ENCODE results near the gene PFDN5.
"Not testable (repeated sequence)": the region's sequence is repeated elsewhere in the genome, so short reads cannot be mapped to it uniquely, and the experiment has no call there.

The PFDN5 gene

DNA sequence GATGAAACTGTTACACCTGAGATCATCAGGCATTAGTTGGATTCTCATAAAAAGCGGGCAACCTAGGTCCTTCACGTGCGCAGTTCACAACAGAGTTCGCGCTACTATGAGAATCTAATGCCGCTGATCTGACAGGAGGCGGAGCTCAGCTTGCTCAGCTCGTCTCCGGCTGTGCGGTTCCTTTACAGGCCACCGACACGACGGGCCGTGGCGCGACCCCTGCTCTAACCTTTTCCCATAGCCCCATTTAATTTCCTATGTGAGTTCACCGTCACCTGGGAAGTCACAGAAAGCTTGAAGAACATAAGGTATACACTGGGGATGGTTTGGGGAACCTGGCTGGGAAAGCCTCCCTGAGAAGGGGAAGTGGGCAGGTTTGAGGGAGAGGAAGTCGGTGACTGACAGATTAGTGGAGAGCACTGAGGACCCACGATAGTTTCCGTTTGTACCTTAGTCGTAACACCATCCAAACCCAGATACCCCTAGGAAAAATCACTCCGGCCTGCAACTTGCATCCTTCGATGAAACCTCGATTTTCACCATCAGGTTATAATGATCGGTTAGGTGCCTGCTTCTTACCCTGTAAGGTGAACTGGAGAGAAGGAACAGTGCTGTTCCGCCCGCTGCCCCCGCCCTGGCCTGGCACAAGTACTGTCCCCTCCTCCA, 28.9 kb downstream of the PFDN5 start:
- Histone ChIP-seq H3K9me3 (ENCODE audit: control insufficient read depth, low read length) (no peaks in the 10 kb centered on the region), H3K4me1 (ENCODE audit: control insufficient read depth, insufficient read depth, low read length) (peaks cover 34% of the 10 kb centered on the region), H3K9ac (ENCODE audit: low read length) (peak overlapping the region; percentile 67), H3K4me3 (ENCODE audit: low read length) (peak overlapping the region; percentile 27), H3K36me3 (ENCODE audit: control insufficient read depth, insufficient read depth, low read length) (no peaks in the 10 kb centered on the region), H3K27me3 (ENCODE audit: control insufficient read depth, insufficient read depth, low read length) (peaks cover 11% of the 10 kb centered on the region)

DNA sequence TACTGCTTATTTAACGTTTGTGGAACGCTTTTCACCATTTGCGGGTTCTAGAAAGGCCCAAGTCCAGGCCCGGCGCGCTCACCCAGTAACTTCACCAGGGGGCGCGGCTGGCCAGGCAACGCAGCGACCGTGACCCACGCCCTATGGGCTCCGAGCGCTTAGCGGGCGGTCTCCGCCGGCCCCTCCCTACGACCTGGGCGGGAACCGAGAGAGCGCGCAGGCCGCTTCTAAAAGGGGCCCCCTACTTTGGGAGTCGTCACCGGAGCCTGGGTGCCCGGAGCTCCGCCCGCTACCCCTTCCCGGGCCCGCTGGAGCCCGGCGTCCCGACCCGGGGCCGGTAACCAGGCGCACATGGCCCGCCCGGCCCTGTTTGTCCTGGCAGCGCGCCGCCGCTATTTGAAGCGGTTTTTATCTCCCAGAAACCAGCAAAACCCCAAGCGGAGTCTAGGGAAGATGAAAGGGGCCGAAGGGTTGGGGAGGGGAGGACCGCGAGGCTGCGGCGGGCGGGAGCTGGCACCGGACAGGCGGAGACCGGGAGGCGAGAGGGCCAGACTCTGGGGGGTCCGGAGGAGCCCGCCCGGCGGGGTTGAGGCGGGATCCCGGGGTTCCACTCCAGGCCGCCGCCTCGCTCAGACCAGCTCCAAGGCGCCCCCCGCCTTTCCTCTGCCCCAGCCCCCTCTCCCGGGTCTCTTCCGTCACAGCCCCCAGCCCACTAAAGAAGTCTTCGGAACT, 29.6 kb downstream of the PFDN5 start:
- Histone ChIP-seq H3K36me3 (ENCODE audit: control insufficient read depth, insufficient read depth, low read length) (no peaks in the 10 kb centered on the region), H3K4me1 (ENCODE audit: control insufficient read depth, insufficient read depth, low read length) (peaks cover 34% of the 10 kb centered on the region), H3K9ac (ENCODE audit: low read length) (peak overlapping the region; percentile 67), H3K9me3 (ENCODE audit: control insufficient read depth, low read length) (no peaks in the 10 kb centered on the region), H3K4me3 (ENCODE audit: low read length) (peak overlapping the region; percentile 27), H3K27me3 (ENCODE audit: control insufficient read depth, insufficient read depth, low read length) (peaks cover 11% of the 10 kb centered on the region)

DNA sequence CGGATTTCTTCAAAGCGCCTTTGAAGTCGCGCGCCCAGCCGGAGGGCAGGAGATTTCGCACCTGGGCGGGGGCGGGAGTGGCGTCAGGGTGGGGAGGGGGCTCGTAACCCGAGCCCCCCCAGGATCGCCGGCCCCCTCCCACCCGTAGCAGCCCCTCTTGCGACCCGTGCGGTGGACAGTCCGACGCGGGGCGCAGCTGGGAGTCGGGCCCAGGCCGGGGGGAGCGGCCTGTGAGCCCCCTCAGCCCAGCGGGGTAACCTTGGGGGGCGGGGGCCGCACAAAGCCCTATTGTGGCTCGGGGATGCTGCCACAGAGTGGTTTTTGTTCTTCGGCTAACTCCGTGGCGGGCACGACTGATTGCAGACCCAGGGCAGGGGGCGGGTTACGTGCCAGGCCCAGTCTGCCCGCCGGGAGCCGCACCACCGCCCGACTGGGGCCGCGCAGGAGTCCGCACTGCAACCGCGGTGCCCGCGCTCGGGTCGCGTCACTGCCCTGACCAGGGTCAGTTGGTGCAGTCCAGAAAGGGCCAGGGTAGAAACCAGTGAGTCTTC, 30.2 kb downstream of the PFDN5 start:
- no peaks in the 10 kb centered on the region for H3K9me3 ChIP-seq (ENCODE audit: control insufficient read depth, low read length)
- peak overlapping the region; percentile 67 for H3K9ac ChIP-seq (ENCODE audit: low read length)

DNA sequence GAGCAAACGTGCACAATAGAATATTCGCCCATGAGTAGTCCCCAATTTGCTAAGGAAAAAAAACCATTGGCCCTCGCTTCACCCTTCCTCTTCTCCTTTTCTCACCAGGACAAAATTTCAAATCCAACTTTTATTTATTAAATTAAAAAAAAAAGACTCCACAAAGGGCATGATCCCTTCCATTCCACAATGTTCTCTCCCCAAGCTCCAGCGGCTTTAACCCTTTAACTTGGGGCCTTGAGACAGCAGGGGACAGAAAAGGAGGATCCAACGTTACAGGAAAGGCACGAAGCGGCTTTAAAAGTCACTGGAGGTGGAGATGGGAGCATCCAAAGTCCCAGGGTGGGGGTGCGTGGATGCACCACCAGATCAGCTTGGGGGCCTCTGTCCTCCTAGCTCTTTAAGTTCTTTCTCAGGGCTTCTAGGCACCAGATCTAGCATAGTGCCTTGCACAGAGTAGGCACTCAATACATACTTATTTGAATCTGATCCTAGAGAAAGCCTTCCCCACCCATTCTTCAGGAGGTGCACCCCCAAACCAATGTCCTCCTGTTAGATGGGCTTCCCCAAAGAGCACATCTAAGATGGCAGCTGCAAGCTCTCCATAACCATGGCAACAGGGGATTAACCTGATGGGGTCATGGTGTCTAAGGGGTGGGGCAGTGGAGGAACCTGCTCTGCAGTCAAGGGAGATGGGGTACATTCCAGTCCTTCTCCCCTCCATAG, 31.3 kb downstream of the PFDN5 start:
- Histone ChIP-seq H3K27me3 (ENCODE audit: control insufficient read depth, insufficient read depth, low read length) (peaks cover 11% of the 10 kb centered on the region), H3K36me3 (ENCODE audit: control insufficient read depth, insufficient read depth, low read length) (no peaks in the 10 kb centered on the region), H3K9me3 (ENCODE audit: control insufficient read depth, low read length) (no peaks in the 10 kb centered on the region), H3K9ac (ENCODE audit: low read length) (no peak overlapping the region), H3K4me3 (ENCODE audit: low read length) (no peak overlapping the region), H3K4me1 (ENCODE audit: control insufficient read depth, insufficient read depth, low read length) (peaks cover 23% of the 10 kb centered on the region)

More for the DNA sequence above, 30.2 kb downstream of the PFDN5 start:
- H3K27me3 ChIP-seq (ENCODE audit: control insufficient read depth, insufficient read depth, low read length): peaks cover 11% of the 10 kb centered on the region
- H3K4me1 ChIP-seq (ENCODE audit: control insufficient read depth, insufficient read depth, low read length): peaks cover 27% of the 10 kb centered on the region
- no peaks in the 10 kb centered on the region for H3K36me3 ChIP-seq (ENCODE audit: control insufficient read depth, insufficient read depth, low read length)
- peak overlapping the region; percentile 27 for H3K4me3 ChIP-seq (ENCODE audit: low read length)

DNA sequence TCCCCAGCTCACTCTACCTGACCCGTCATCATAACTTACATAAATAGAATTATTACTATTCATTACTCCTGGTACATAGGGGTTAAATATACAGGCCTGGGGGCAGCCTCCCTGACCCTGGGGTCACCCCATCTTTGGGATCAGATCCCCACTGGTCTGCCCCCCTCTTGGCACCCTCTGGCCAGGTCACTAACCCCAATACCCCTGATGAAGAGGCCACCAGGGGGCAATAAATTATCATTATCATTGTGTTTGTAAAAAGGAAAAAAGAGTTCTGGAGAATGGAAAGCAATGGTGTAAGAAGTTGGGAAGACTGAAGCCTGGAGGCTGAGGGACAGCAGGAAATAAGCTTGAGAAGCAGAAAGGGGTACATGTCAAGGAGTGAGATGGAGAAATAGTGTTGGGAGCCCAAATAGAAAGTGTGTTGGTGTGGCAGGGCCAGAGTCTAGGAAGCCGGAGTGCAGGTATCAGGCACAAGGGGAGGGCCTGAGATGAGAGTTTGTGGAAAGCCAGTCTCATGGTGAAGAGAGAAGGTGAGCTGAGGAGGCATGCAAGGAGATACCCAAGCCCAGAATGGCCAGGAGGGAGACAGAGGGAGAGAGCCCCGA, 32.2 kb downstream of the PFDN5 start:
- no peaks in the 10 kb centered on the region for H3K9me3 ChIP-seq (ENCODE audit: control insufficient read depth, low read length)
- H3K36me3 ChIP-seq (ENCODE audit: control insufficient read depth, insufficient read depth, low read length): no peaks in the 10 kb centered on the region
- peaks cover 11% of the 10 kb centered on the region for H3K27me3 ChIP-seq (ENCODE audit: control insufficient read depth, insufficient read depth, low read length)
- peaks cover 18% of the 10 kb centered on the region for H3K4me1 ChIP-seq (ENCODE audit: control insufficient read depth, insufficient read depth, low read length)
- no peak overlapping the region for H3K9ac ChIP-seq (ENCODE audit: low read length)
- H3K4me3 ChIP-seq (ENCODE audit: low read length): no peak overlapping the region

DNA sequence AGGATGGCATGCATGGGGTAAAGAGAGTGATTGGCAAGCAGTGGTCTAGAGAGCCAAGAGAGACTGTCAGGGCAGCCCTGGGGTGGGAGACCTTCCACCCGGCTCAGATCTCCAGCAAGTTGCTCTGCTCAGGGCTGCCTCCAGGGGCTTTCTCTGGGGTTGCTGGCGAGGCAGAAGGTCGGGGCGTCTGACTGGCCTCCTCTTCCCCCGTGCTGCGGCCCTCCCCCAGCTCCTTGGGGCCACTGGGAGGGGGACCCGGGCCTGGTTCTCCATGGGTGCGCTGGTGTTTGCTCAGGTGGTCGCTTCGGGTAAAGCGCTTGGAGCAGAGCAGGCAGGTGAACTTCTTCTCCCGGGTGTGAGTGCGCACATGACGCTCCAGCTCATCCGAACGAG, 32.7 kb downstream of the PFDN5 start:
- Histone ChIP-seq H3K4me3 (ENCODE audit: low read length) (no peak overlapping the region), H3K36me3 (ENCODE audit: control insufficient read depth, insufficient read depth, low read length) (no peaks in the 10 kb centered on the region), H3K9me3 (ENCODE audit: control insufficient read depth, low read length) (no peaks in the 10 kb centered on the region), H3K4me1 (ENCODE audit: control insufficient read depth, insufficient read depth, low read length) (peaks cover 18% of the 10 kb centered on the region), H3K27me3 (ENCODE audit: control insufficient read depth, insufficient read depth, low read length) (peaks cover 15% of the 10 kb centered on the region), H3K9ac (ENCODE audit: low read length) (no peak overlapping the region)

DNA sequence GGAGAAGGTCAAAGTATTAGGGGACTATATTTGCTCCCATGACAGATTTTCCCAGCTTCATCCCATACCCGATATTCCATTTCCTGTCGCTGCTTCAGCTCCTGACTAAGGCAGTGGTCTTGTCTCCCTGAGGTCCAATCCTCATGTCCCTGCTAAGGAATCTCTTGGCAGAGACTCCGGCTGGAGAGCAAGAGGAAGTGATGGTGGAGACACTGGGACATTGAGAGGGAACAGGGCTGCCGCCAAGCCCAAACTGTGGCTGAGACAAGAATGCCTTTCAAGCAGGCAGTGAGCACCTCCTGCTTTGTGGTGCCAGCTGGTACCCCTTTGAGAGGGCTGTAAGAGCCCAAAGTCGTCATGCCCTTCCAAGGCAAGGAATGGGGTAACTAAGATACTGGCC, 35.3 kb downstream of the PFDN5 start:
- Histone ChIP-seq H3K4me1 (ENCODE audit: control insufficient read depth, insufficient read depth, low read length) (peaks cover 6% of the 10 kb centered on the region), H3K4me3 (ENCODE audit: low read length) (no peak overlapping the region), H3K27me3 (ENCODE audit: control insufficient read depth, insufficient read depth, low read length) (peaks cover 20% of the 10 kb centered on the region)

DNA sequence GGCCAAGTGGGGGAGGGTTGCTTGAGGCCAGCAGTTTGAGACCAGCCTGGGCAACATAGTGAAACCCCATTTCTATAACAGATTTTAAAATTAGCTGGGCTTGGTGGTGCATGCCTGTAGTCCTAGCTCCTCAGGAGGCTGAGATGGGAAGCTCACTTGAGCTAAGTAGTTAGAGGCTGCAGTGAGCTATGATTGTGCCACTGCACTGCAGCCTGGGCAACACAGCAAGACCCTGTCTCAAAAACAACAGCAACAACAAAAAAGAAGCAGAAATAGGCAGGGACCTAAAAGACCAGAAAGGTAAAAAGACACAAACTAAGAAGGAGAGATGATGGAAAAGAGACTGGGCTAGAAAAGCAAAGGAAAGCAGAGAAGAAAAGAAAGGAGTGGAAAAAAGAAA, 37.0 kb downstream of the PFDN5 start:
- not testable (repeated sequence) for H3K4me3 ChIP-seq (ENCODE audit: low read length); H3K4me1 ChIP-seq (ENCODE audit: control insufficient read depth, insufficient read depth, low read length); H3K9me3 ChIP-seq (ENCODE audit: control insufficient read depth, low read length); H3K9ac ChIP-seq (ENCODE audit: low read length); H3K36me3 ChIP-seq (ENCODE audit: control insufficient read depth, insufficient read depth, low read length)
- H3K27me3 ChIP-seq (ENCODE audit: control insufficient read depth, insufficient read depth, low read length): peaks cover 21% of the 10 kb centered on the region

More for the DNA sequence above, 35.3 kb downstream of the PFDN5 start:
- no peaks in the 10 kb centered on the region for H3K9me3 ChIP-seq (ENCODE audit: control insufficient read depth, low read length)
- H3K9ac ChIP-seq (ENCODE audit: low read length): no peak overlapping the region
- H3K36me3 ChIP-seq (ENCODE audit: control insufficient read depth, insufficient read depth, low read length): no peaks in the 10 kb centered on the region

DNA sequence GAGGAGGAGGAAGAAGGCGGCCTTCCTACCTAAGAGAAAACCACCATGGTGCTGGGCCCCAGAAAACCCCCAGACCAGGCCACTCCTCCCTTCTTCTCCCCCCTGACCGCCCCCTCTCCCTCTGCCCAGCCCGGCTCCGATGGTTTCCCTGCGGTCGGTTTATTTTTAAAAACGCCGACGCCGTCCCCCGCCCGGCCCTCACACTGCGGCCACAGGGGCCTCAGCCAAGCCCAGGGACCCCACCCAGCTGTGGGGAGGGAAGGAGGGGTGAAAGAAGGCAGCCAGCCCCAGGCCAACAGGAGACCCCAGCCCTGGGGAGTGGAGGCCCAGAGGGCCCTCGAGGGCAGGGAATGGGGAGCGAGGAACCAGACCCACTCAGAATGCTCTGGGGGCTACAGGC, 37.4 kb downstream of the PFDN5 start:
- H3K27me3 ChIP-seq (ENCODE audit: control insufficient read depth, insufficient read depth, low read length): peaks cover 21% of the 10 kb centered on the region
- H3K9me3 ChIP-seq (ENCODE audit: control insufficient read depth, low read length): no peaks in the 10 kb centered on the region
- no peaks in the 10 kb centered on the region for H3K36me3 ChIP-seq (ENCODE audit: control insufficient read depth, insufficient read depth, low read length)
- no peaks in the 10 kb centered on the region for H3K4me1 ChIP-seq (ENCODE audit: control insufficient read depth, insufficient read depth, low read length)
- no peak overlapping the region for H3K4me3 ChIP-seq (ENCODE audit: low read length)
- no peak overlapping the region for H3K9ac ChIP-seq (ENCODE audit: low read length)

DNA sequence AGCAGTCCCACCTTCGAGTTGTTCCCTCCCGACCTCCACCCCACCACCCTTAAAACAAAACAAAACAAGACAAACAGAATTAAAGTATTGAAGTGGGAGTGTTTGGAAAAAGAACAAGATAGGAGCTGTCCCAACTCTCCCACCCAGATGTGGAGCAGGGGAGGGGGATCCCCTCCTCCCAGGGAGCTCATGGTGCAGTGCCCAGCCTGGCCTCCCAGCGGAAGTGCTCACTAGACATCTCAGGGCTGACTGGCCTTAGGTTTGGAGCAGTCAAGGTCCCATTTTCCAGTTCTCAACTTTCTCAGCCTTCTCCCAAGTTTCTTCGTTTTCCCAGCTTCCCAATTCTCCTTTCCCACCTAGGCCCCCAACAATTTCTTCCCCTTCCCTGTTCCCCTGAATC, 37.9 kb downstream of the PFDN5 start:
- no peaks in the 10 kb centered on the region for H3K9me3 ChIP-seq (ENCODE audit: control insufficient read depth, low read length)
- no peaks in the 10 kb centered on the region for H3K4me1 ChIP-seq (ENCODE audit: control insufficient read depth, insufficient read depth, low read length)
- no peaks in the 10 kb centered on the region for H3K36me3 ChIP-seq (ENCODE audit: control insufficient read depth, insufficient read depth, low read length)
- H3K27me3 ChIP-seq (ENCODE audit: control insufficient read depth, insufficient read depth, low read length): peaks cover 23% of the 10 kb centered on the region
- no peak overlapping the region for H3K4me3 ChIP-seq (ENCODE audit: low read length)
- H3K9ac ChIP-seq (ENCODE audit: low read length): no peak overlapping the region

DNA sequence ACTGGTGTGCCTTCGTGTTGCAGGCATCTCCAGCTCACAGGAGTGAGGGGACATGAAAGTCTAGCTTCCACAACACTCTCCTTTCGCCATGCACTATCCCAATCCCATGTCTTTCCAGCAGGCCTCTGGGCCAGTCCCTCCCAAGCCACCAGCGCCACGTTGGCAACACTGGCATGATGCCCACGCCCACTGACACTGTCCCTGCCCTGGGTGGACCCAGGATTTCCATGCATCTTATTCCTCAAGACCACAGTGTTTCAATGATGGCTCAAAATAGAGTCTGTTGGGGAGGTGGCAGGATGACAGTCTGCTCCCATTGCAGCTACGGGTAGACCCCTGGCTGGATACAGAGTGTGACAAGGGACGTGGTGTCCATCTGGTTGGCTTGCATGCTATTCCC, 38.5 kb downstream of the PFDN5 start:
- Histone ChIP-seq H3K9ac (ENCODE audit: low read length) (no peak overlapping the region), H3K4me1 (ENCODE audit: control insufficient read depth, insufficient read depth, low read length) (no peaks in the 10 kb centered on the region), H3K27me3 (ENCODE audit: control insufficient read depth, insufficient read depth, low read length) (peaks cover 28% of the 10 kb centered on the region), H3K4me3 (ENCODE audit: low read length) (no peak overlapping the region), H3K9me3 (ENCODE audit: control insufficient read depth, low read length) (no peaks in the 10 kb centered on the region), H3K36me3 (ENCODE audit: control insufficient read depth, insufficient read depth, low read length) (no peaks in the 10 kb centered on the region)
